CD14-positive monocyte (primary cell): ENCODE results near the gene SEPTIN2. TPM values are rescaled to one million over a fixed set of nuclear protein-coding genes. Genes with fewer than 3 reads are reported as not detected.
A peak's percentile ranks its signal among the peaks of the same experiment; 100 is the strongest.
"Not testable (repeated sequence)": the region's sequence is repeated elsewhere in the genome, so short reads cannot be mapped to it uniquely, and the experiment has no call there.

ENCODE experiments used
- DNase-seq, 3 donors: peaks; one replicate each; pipeline ENCODE4 v3.0.0-alpha.2; 2011 to 2022
- H2AFZ ChIP-seq: 2 replicates; pipeline ENCODE4 v1.6.0; 2012; ENCODE audit warnings: mild to moderate bottlenecking, low read depth, low read length, inconsistent platforms; ENCODE audit not compliant: insufficient read depth, poor library complexity, severe bottlenecking
- H3K27ac ChIP-seq, 2 donors: 1 replicate in 1 of 2; 2 replicates in 1 of 2; pipeline ENCODE4 v1.5.1; 2012 to 2013; ENCODE audit warnings: low read length in 2 of 2, control low read depth in 1 of 2, inconsistent platforms in 1 of 2, low read depth in 1 of 2, mild to moderate bottlenecking in 1 of 2
- H3K27me3 ChIP-seq, 2 donors: one replicate each; pipeline versions ENCODE4 v1.6.0 to v1.6.1; 2011 to 2013; ENCODE audit warnings: low read length in 2 of 2; ENCODE audit not compliant: control insufficient read depth in 2 of 2, insufficient read depth in 2 of 2
- H3K36me3 ChIP-seq, 2 donors: replicated peaks in 1 of 2; 1 replicate in 1 of 2; 2 replicates in 1 of 2; pipeline versions ENCODE4 v1.5.1 to v1.6.1; 2012 to 2013; ENCODE audit warnings: low read length in 2 of 2, control low read depth in 1 of 2, inconsistent platforms in 1 of 2, mild to moderate bottlenecking in 1 of 2; ENCODE audit not compliant: insufficient read depth in 2 of 2, control insufficient read depth in 1 of 2
- H3K4me1 ChIP-seq, 2 donors: 1 replicate in 1 of 2; 2 replicates in 1 of 2; pipeline versions ENCODE4 v1.5.1 to v1.6.1; 2012 to 2013; ENCODE audit warnings: low read length in 2 of 2, control low read depth in 1 of 2, inconsistent platforms in 1 of 2, mild to moderate bottlenecking in 1 of 2, moderate library complexity in 1 of 2; ENCODE audit not compliant: insufficient read depth in 2 of 2, control insufficient read depth in 1 of 2
- H3K4me2 ChIP-seq: replicated peaks from 2 replicates; pipeline ENCODE3; 2012; ENCODE audit warnings: low read length, moderate library complexity, mild to moderate bottlenecking; ENCODE audit not compliant: poor library complexity, severe bottlenecking; ENCODE audit errors: extremely low read depth
- H3K4me3 ChIP-seq, 3 experiments: fragments of 200-600 bp in 1 of 3; sonication (generic) in 1 of 3; replicated peaks in 1 of 3; 1 replicate in 2 of 3; 2 replicates in 1 of 3; pipeline ENCODE4 v1.5.1; 2011 to 2013; ENCODE audit warnings: low read length in 3 of 3, mild to moderate bottlenecking in 3 of 3, control low read depth in 2 of 3, low read depth in 2 of 3, inconsistent platforms in 1 of 3, moderate library complexity in 1 of 3
- H3K79me2 ChIP-seq: 2 replicates; pipeline ENCODE4 v1.6.0; 2012; ENCODE audit warnings: mild to moderate bottlenecking, control low read depth, inconsistent platforms, low read length, moderate library complexity; ENCODE audit not compliant: insufficient read depth
- H3K9ac ChIP-seq: 2 replicates; pipeline ENCODE4 v1.6.0; 2017; ENCODE audit warnings: low read length, mild to moderate bottlenecking; ENCODE audit not compliant: insufficient read depth, poor library complexity, severe bottlenecking
- H3K9me3 ChIP-seq, 2 donors: replicated peaks in 1 of 2; 1 replicate in 1 of 2; 2 replicates in 1 of 2; pipeline versions ENCODE4 v1.5.1 to v1.6.1; 2012 to 2013; ENCODE audit warnings: low read length in 2 of 2, control low read depth in 1 of 2; ENCODE audit not compliant: control insufficient read depth in 1 of 2, insufficient read depth in 1 of 2
- H4K20me1 ChIP-seq: 2 replicates; pipeline ENCODE4 v1.6.0; 2012; ENCODE audit warnings: mild to moderate bottlenecking, low read length, control low read depth, moderate library complexity; ENCODE audit not compliant: insufficient read depth
- H3K27ac Mint-ChIP-seq, 7 donors: one replicate each; pipeline ENCODE4 v1.8.0; 2020; ENCODE audit warnings: mild to moderate bottlenecking in 7 of 7, mixed read lengths in 7 of 7, moderate library complexity in 6 of 7, inconsistent platforms in 2 of 7
- H3K27me3 Mint-ChIP-seq, 3 donors: one replicate each; pipeline ENCODE4 v1.8.0; 2021 to 2022; ENCODE audit warnings: low read depth in 3 of 3, mild to moderate bottlenecking in 3 of 3, mixed read lengths in 3 of 3, moderate library complexity in 3 of 3, inconsistent platforms in 1 of 3
- H3K36me3 Mint-ChIP-seq, 2 donors: one replicate each; pipeline ENCODE4 v1.8.0; 2020; ENCODE audit warnings: mixed read lengths in 2 of 2, inconsistent platforms in 1 of 2, mild to moderate bottlenecking in 1 of 2
- H3K4me1 Mint-ChIP-seq: one replicate; pipeline ENCODE4 v1.8.0; 2020; ENCODE audit warnings: mild to moderate bottlenecking, mixed read lengths
- H3K4me3 Mint-ChIP-seq, 2 donors: one replicate each; pipeline ENCODE4 v1.8.0; 2020; ENCODE audit warnings: mild to moderate bottlenecking in 2 of 2, mixed read lengths in 2 of 2, moderate library complexity in 1 of 2
- H3K9me3 Mint-ChIP-seq, 7 donors: one replicate each; pipeline ENCODE4 v1.8.0; 2020 to 2022; ENCODE audit warnings: mixed read lengths in 7 of 7, mild to moderate bottlenecking in 6 of 7, moderate library complexity in 6 of 7, inconsistent platforms in 2 of 7
- WGBS: methylation state at CpG from one replicate; pipeline ENCODE4 v1.1.5; 2013; ENCODE audit warnings: missing lambda C conversion rate; ENCODE audit not compliant: insufficient coverage; 5-methylcytosine and 5-hydroxymethylcytosine counted together
- intact Hi-C, 2 donors: fragments of 100-400 bp; cut with micrococcal nuclease; formaldehyde crosslinking; loops; one replicate each; pipeline versions ENCODE4 v1.15.0 to v1.15.1; 2023
- polyA plus RNA-seq, 3 donors: library from polyadenylated mRNA; depleted of rRNA in 1 of 3; unstranded in 2 of 3; stranded (reverse) in 1 of 3; fragments of 300-500 nt in 2 of 3; fragments of >200 nt in 1 of 3; fragmentation: Illumina TruSeq in 2 of 3; gene quantifications; 1 replicate in 2 of 3; 2 replicates in 1 of 3; pipeline ENCODE4 v1.2.3, GENCODE V29; 2012 to 2021
- TF ChIP-seq, protein P1 (sequence below): fragments of 200-600 bp; IDR thresholded peaks from one replicate; pipeline ENCODE4 v1.8.0; 2022; ENCODE audit warnings: antibody characterized with exemption, mild to moderate bottlenecking

SEPTIN2 gene
- polyA plus RNA-seq, 3 donors: 195 to 207 (median 203) TPM

DNA sequence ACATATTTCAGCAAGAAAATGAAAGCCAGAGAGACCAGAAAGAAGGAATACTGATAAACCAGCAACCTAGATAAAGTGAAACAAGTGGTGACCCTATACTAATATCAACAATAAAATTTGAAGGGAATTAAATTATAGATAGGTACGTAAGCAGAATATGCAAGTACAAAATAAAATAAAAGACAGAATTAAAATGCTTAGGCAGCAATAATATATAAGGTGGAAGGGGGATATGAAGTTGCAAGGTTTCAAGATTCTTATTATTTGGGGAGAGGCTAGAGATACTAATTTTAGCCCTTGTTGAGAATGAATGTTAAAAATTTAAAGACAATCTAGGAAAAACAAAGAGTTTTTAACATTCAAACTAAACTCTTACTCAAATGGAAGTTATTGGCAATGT, 39.8 kb upstream of the SEPTIN2 start:
- WGBS: no CpG with 5 or more reads among the region's 1 CpG
- Histone ChIP-seq H3K27ac (no peak overlapping the region), H3K27me3 (no peaks in the 10 kb centered on the region), H2AFZ (no peak overlapping the region), H3K4me3 (no peak overlapping the region), H3K4me1 (peaks cover 13 to 23% of the 10 kb centered on the region in 2 donors), H3K9me3 (no peaks in the 10 kb centered on the region), H4K20me1 (peaks cover 86% of the 10 kb centered on the region), H3K36me3 (peaks cover 0 to 8% of the 10 kb centered on the region in 2 donors), H3K9ac (no peak overlapping the region), H3K79me2 (peaks cover 86% of the 10 kb centered on the region), H3K4me2 (no peak overlapping the region)
- Mint-ChIP-seq H3K4me3 (no peak overlapping the region), H3K27me3 (peaks cover 1 to 3% (median 2%) of the 10 kb centered on the region in 3 donors), H3K36me3 (peaks cover 4 to 9% of the 10 kb centered on the region in 2 donors), H3K9me3 (peaks cover 0 to 3% (median 0%) of the 10 kb centered on the region in 7 donors), H3K27ac (peak overlapping the region in 1 of 7 donors; percentile 33), H3K4me1 (peaks cover 35% of the 10 kb centered on the region)
- no peak for DNase-seq
- intact Hi-C loops: loop anchor here in 1 of 2 donors (10.0 kb wide), 1 partner anchor 79 kb away; the partner anchor contains the start of gene FARP2
- TF ChIP-seq, protein P1, sequence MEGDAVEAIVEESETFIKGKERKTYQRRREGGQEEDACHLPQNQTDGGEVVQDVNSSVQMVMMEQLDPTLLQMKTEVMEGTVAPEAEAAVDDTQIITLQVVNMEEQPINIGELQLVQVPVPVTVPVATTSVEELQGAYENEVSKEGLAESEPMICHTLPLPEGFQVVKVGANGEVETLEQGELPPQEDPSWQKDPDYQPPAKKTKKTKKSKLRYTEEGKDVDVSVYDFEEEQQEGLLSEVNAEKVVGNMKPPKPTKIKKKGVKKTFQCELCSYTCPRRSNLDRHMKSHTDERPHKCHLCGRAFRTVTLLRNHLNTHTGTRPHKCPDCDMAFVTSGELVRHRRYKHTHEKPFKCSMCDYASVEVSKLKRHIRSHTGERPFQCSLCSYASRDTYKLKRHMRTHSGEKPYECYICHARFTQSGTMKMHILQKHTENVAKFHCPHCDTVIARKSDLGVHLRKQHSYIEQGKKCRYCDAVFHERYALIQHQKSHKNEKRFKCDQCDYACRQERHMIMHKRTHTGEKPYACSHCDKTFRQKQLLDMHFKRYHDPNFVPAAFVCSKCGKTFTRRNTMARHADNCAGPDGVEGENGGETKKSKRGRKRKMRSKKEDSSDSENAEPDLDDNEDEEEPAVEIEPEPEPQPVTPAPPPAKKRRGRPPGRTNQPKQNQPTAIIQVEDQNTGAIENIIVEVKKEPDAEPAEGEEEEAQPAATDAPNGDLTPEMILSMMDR: no peak

DNA sequence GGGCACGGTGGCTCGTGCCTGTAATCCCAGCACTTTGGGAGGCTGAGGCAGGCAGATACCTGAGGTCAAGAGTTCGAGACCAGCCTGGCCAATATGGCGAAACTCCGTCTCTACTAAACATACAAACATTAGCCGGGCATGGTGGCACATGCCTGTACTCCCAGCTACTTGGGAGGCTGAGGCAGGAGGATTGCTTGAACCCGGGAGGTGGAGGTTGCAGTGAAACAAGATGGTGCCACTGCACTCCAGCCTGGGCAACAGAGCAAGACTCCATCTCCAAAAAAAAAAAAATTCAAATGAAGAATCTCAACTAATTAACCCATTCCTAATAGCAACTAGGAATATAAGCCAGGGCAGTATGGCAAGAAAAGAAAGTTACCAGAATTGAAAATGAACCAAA, 37.4 kb upstream of the SEPTIN2 start:
- intact Hi-C loops: loop anchor here in 1 of 2 donors (10.0 kb wide), 1 partner anchor 76 kb away; the partner anchor contains the start of gene FARP2
- not testable (repeated sequence) for H3K9ac ChIP-seq, H2AFZ ChIP-seq, H3K9me3 ChIP-seq, DNase-seq, H3K9me3 Mint-ChIP-seq, H3K27me3 ChIP-seq, H3K27ac ChIP-seq, H3K36me3 Mint-ChIP-seq, H3K27ac Mint-ChIP-seq, H3K4me3 ChIP-seq, H3K4me3 Mint-ChIP-seq, H3K4me2 ChIP-seq, H3K27me3 Mint-ChIP-seq, H3K4me1 ChIP-seq
- H3K36me3 ChIP-seq: peaks cover 0 to 15% of the 10 kb centered on the region in 2 donors
- peaks cover 95% of the 10 kb centered on the region for H3K79me2 ChIP-seq
- peaks cover 90% of the 10 kb centered on the region for H4K20me1 ChIP-seq
- WGBS: 100% methylated on average over 1 of the region's 7 CpGs
- H3K4me1 Mint-ChIP-seq: peaks cover 20% of the 10 kb centered on the region
